ENCODE data around the gene SLC16A9.
"Not testable (repeated sequence)": the region's sequence is repeated elsewhere in the genome, so short reads cannot be mapped to it uniquely, and the experiment has no call there.

The SLC16A9 gene

GRCh38 chr10:59674215-59674836, 35.3 kb downstream of the SLC16A9 start:
- no peak for DNase-seq

GRCh38 chr10:59672150-59672875, 37.3 kb downstream of the SLC16A9 start:
- no peak for DNase-seq

DNA sequence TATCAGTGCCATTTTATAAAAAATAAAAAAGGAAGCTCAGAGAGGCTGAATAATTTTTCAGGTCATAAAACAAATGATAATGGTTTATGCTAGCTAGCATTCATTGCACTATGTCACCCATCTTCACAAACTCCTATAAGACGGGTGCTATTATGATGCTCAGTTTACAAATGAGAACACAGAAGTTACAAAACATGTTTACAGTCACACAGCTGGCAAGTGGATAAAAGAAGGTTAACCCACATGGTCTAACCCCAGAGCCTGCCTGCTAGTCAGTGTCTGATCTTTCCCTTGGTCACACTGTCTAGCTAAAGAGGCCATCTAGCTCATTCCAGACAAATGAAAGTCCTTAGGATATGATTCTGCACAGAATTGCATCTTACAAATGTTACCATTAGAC, 39.4 kb downstream of the SLC16A9 start:
- DNase-seq = no peak

GRCh38 chr10:59668096-59668495, 41.6 kb downstream of the SLC16A9 start:
- no peak for DNase-seq

DNA sequence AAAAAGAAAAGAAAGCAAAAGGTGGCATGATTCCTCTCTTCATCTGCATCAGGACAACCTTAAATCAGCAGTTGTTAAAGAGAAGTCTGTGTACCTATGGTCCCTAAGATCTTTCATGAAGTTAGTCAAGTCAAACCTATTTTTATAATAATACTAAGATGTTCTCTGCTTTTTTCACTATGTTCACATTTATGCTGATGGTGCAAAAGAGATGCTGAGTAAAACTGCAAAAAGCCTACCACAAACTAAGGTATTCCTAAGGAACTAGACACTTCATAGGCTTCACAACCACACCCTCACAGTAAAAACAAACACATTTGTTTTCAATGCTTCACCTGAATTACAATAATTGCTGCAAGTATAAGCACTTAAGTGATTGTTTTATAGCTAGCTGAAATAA, 43.3 kb downstream of the SLC16A9 start:
- no peak for DNase-seq

DNA sequence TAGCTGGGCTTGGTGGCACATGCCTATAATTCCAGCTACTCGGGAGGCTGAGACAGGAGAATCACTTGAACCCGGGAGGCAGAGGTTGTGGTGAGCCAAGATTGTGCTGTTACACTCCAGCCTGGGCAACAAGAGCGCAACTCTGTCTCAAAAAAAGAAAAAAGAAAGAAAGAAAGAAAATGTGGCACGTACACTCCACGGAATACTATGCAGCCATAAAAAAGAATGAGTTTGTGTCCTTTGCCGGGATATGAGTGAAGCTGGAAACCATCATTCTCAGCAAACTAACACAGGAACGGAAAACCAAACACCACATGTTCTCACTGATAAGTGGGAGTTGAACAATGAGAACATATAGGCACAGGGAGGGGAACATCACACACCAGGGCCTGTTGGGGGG, 46.4 kb downstream of the SLC16A9 start:
- DNase-seq = not testable (repeated sequence)

DNA sequence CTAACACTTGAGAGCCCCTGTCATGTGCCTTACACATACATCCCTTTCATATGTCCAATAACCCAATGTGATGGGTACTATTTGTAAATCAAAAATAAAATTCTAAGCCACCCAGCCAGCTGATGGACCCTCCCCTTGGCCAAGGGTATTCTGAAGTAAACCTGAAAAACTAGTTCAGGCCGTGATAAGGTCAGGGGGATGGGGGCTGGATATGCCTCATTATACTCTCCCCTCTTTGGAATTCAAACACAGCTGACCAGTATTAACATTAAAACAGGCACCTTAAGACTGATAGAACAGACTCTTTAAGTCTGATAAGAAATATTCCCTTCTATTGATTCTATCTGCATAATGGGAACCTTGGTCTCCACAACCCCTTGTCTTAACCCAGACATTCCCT, 51.9 kb downstream of the SLC16A9 start:
- no peak for DNase-seq

- no peak for DNase-seq
Measured at GRCh38 chr10:59655309-59655708, 54.3 kb downstream of the SLC16A9 start.

DNA sequence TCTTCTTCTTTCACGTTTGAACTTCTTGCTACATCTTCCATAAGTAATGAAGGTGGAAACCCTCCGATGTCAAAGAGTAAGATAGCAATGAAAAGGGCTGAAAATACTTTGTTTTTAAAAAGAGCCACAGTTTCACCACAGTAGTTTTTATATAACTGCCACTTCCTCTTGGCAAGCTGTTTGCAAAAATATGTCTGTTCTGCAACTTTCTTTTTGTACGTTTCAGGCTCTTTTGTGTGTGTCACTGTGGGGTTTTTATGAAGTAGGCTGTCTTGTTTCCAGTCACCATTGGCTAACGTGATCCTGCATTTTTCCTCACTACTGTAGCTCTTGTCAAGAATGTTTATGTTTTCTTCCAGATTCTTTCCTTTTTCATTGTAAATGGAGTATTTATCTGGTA, 55.6 kb downstream of the SLC16A9 start:
- no peak for DNase-seq

DNA sequence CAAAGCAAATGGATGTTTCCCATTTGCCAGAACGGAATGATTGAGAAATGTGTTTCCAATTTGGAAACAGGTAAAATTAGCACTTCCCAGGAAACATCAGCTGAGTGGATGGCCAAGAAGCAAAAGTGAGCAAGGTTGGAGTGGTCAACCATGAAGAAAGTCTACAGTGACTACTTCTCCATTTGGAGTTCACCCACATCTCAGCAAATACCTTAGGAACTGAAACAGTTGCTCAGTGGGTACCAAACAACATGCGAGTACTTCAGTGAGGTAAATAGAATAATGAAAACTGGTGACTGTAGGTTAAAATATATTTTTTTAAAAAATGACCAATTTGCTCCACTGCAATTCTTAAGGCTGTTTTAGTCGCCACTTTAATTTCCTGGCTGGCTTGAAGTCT, 57.7 kb downstream of the SLC16A9 start:
- DNase-seq = no peak

GRCh38 chr10:59649606-59650346, 59.9 kb downstream of the SLC16A9 start:
- no peak for DNase-seq

DNA sequence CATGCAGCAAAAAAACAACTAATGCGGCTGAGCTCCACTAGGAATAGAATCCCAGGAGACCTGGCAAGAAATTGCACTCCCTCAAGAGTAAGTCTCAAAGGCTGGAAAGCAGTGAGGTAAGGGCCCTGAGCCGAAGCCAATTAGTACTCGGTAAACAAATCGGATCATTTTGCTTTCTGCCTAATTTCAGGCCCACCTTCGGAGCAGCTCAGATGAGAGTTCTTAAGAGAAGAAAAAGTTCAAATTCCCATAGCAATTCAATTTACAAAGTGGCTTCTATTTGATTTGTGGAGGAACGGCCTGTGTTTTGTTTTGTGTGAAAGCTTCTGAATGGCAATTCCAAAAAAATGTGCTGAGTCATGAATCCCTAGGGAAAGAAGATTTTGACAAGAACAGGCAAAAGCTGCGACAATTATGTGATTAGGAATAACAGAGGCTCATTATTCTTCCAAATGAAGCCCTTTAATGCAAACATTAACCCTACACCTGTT, 60.9 kb downstream of the SLC16A9 start:
- no peak for DNase-seq

DNA sequence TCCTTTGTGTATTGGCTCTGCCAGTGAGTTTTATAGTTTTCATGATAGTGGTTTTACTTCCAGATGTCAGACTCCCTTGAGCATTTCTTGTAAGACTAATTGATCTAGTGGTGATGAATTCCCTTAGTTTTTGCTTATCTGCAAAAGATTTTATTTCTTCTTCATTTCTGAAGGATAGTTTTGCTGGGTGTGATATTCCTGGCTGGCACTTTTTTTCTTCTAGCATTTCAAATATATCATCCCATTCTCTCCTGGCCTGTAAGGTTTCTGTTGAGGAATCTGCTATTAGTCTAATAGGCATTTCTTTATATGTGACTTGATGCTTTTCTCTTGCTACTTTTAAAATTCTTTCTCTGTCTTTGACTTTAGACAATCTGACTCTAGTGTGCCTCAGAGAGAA, 64.8 kb downstream of the SLC16A9 start:
- DNase-seq = no peak

DNA sequence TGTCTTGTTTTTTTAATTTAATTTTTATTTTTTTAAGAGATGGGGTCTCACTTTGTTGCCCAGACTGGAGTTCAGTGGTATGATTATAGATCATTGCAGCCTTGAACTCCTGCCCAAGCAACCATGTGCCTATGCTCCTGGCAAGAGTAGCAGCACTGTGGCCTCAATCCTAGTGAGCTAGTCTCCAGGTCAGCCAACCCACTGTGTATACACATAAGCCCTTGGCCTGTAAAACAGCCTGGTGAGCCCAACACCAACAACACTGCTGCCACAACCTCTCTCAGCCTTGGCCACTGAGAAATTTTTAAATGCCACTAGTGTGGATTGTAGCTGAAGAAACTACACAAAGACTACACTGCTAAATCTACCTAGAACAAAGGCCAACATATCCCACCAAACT, 68.0 kb downstream of the SLC16A9 start:
- DNase-seq = not testable (repeated sequence)

- DNase-seq = no peak
Measured at GRCh38 chr10:59635502-59636290, 74.0 kb downstream of the SLC16A9 start.

DNA sequence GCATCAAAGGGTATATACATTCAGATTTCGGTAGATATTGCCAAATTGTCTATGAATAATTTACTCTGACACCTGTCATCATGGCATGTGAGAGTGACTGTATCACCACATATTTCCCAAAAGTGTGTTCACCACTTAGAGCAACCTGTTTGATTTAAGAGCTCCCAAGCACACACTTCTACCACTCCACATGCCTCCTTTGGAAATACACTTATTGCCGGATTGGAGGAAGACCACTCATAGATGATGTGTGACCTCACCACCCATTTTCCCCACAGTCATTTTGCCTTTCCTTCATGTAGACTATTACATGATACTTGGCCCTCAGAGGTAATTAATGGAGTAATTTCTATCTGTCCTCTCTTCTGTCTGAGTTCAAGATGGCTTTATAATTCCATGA, 75.5 kb downstream of the SLC16A9 start:
- DNase-seq = no peak

- DNase-seq = no peak
Measured at GRCh38 chr10:59633063-59633462, 76.6 kb downstream of the SLC16A9 start.

- no peak for DNase-seq
Measured at GRCh38 chr10:59631882-59632807, 77.5 kb downstream of the SLC16A9 start.

DNA sequence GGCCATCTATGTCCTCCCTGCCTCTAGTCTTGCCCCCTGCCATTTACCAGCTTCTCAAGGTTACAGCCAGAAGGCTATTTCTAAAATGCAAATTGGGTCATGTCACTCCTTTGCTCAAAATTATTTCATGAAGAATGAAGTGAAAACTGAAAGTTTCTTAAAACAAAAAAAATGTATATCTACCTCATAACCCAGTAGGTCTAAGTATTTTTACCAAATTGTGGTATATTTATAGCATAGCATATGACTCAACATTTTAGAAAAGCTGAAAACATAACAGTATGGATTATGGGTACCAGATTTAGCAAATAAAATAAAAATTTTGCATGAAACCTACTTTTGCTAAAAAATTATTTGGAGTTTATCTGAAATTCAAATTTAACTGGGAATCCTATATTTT, 78.4 kb downstream of the SLC16A9 start:
- no peak for DNase-seq

DNA sequence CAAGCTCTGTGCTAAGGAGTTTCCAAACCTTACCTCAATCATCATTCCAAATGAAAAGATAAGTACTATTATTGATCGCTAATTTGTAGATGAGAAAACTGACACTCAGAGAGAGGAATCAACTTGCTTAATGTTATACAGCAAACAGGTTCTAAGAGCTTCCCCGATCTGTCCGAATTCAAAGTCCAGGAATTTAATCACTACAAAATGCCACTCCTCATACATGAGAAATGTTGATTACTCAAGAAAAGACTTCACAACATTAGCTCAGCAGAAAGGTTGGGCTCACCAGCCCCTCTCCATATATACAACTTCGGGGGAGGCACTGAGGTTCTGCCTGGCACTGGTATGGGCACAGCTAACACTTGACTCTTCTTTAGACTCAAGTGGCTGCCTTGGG, 80.7 kb downstream of the SLC16A9 start:
- no peak for DNase-seq

- no peak for DNase-seq
Measured at GRCh38 chr10:59628456-59628855, 81.2 kb downstream of the SLC16A9 start.
